ENCODE measurements around the gene NELFB. TPM values are rescaled to one million over a fixed set of nuclear protein-coding genes. Genes with fewer than 3 reads are reported as not detected.

Gene NELFB
- polyA plus RNA-seq, 1 donor (not counting 4 experiments of a cell fraction or from before 2014, with no cell fraction given) = 25.1 TPM

DNA sequence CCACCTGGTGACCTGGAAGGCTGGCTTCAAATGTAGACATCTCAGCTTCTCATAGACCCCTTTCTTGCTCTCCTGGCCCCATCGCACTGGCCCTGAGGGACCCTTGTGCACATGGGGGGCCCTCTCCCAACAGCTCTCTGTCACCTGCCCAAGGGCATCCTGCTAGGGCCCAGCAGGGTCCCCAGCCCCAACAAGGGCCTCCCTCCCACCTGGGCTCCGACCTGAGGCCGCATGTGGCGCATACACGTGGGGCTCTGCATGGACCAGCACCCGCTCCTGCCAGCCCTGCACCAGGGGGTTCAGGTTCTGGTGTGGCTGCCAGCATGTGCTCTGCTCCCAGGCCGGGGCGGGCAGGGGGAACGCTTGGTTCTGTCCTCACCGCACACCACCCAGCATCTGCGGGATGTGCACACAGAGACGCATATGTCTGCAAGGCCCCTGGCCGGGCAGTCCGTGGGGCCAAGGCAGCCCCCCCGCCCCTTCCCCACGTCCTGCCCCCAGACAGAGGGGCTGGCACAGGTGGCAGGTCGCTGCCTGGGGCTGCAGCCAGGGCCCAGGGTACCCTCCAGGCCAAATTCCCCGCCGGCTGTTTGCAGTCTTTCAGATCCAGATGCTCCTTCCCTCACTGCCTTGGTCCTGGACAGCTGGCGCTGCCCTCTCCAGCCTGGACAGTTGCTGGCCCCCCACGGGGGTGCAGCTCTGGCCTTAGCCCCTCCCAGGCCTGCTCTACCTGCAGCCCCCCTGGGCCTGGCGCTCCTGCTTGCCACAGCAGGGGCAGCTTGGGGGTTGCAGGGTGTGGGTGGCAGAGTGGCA is 64.8 kb downstream of the NELFB start:
- H3K9me1 ChIP-seq (ENCODE audit: control insufficient read depth, extremely low read depth, insufficient read depth, low read length) = no peaks in the 10 kb centered on the region
- H3K9me3 ChIP-seq (ENCODE audit: control insufficient read depth, low read depth, low read length) = no peaks in the 10 kb centered on the region
- dilution Hi-C loops (cut with MboI; ENCODE audit: extremely low pct_ligation_motif_present, low sequenced_read_pairs) = no loop called here
- H3K27ac ChIP-seq (ENCODE audit: control insufficient read depth, insufficient read depth, low read length) = no peak overlapping the region
- TF ChIP-seq EZH2 (IDR thresholded peaks at IDR 0.05; ENCODE audit: low read length) = no peak
- TF ChIP-seq, protein P1, sequence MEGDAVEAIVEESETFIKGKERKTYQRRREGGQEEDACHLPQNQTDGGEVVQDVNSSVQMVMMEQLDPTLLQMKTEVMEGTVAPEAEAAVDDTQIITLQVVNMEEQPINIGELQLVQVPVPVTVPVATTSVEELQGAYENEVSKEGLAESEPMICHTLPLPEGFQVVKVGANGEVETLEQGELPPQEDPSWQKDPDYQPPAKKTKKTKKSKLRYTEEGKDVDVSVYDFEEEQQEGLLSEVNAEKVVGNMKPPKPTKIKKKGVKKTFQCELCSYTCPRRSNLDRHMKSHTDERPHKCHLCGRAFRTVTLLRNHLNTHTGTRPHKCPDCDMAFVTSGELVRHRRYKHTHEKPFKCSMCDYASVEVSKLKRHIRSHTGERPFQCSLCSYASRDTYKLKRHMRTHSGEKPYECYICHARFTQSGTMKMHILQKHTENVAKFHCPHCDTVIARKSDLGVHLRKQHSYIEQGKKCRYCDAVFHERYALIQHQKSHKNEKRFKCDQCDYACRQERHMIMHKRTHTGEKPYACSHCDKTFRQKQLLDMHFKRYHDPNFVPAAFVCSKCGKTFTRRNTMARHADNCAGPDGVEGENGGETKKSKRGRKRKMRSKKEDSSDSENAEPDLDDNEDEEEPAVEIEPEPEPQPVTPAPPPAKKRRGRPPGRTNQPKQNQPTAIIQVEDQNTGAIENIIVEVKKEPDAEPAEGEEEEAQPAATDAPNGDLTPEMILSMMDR (optimal IDR thresholded peaks at IDR 0.05 in 1 of 3, IDR thresholded peaks at IDR 0.05 in 1 of 3, conservative IDR thresholded peaks at IDR 0.05 in 1 of 3; ENCODE audit: extremely low read depth in 1 of 3, insufficient read depth in 2 of 3, low read length in 3 of 3) = no peak
- FAIRE-seq = no peak
- peaks cover 21% of the 10 kb centered on the region for H3K27me3 ChIP-seq (ENCODE audit: control insufficient read depth, extremely low read depth, insufficient read depth, low read length)
- H2AFZ ChIP-seq (ENCODE audit: control insufficient read depth, low read length) = no peak overlapping the region
- no peaks in the 10 kb centered on the region for H4K20me1 ChIP-seq (ENCODE audit: control insufficient read depth, extremely low read depth, insufficient read depth, low read length)
- no peaks in the 10 kb centered on the region for H3K4me1 ChIP-seq (ENCODE audit: control insufficient read depth, extremely low read depth, insufficient read depth, low read length)
- H3K36me3 ChIP-seq (ENCODE audit: control insufficient read depth in 2 of 2, extremely low read depth in 1 of 2, insufficient read depth in 2 of 2, low read length in 2 of 2) = no peaks in the 10 kb centered on the region
- H3K9ac ChIP-seq (ENCODE audit: control insufficient read depth, extremely low read depth, insufficient read depth, low read length) = no peak overlapping the region
- no peak for DNase-seq (ENCODE audit: low read depth, low spot score)
- no peak overlapping the region for H3K4me3 ChIP-seq (ENCODE audit: control insufficient read depth in 2 of 3, extremely low read depth in 1 of 3, insufficient read depth in 2 of 3, low read depth in 1 of 3, low read length in 3 of 3)
- H3K4me2 ChIP-seq (ENCODE audit: control insufficient read depth, extremely low read depth, insufficient read depth, low read depth, low read length) = no peak overlapping the region
- no peaks in the 10 kb centered on the region for H3K79me2 ChIP-seq (ENCODE audit: control insufficient read depth, insufficient read depth, low read length)

- Histone ChIP-seq H3K27ac (ENCODE audit: control insufficient read depth, insufficient read depth, low read length) (no peak overlapping the region), H3K4me3 (ENCODE audit: control insufficient read depth in 2 of 3, extremely low read depth in 1 of 3, insufficient read depth in 2 of 3, low read depth in 1 of 3, low read length in 3 of 3) (no peak overlapping the region), H3K4me2 (ENCODE audit: control insufficient read depth, extremely low read depth, insufficient read depth, low read depth, low read length) (no peak overlapping the region), H3K4me1 (ENCODE audit: control insufficient read depth, extremely low read depth, insufficient read depth, low read length) (no peaks in the 10 kb centered on the region), H4K20me1 (ENCODE audit: control insufficient read depth, extremely low read depth, insufficient read depth, low read length) (no peaks in the 10 kb centered on the region), H3K9me3 (ENCODE audit: control insufficient read depth, low read depth, low read length) (no peaks in the 10 kb centered on the region), H3K36me3 (ENCODE audit: control insufficient read depth in 2 of 2, extremely low read depth in 1 of 2, insufficient read depth in 2 of 2, low read length in 2 of 2) (no peaks in the 10 kb centered on the region), H3K9me1 (ENCODE audit: control insufficient read depth, extremely low read depth, insufficient read depth, low read length) (no peaks in the 10 kb centered on the region), H2AFZ (ENCODE audit: control insufficient read depth, low read length) (no peak overlapping the region), H3K79me2 (ENCODE audit: control insufficient read depth, insufficient read depth, low read length) (no peaks in the 10 kb centered on the region), H3K27me3 (ENCODE audit: control insufficient read depth, extremely low read depth, insufficient read depth, low read length) (peaks cover 16% of the 10 kb centered on the region), H3K9ac (ENCODE audit: control insufficient read depth, extremely low read depth, insufficient read depth, low read length) (no peak overlapping the region)
- DNase-seq (ENCODE audit: low read depth, low spot score) (no peak), FAIRE-seq (no peak)
- TF ChIP-seq, protein P1 (optimal IDR thresholded peaks at IDR 0.05 in 1 of 3, IDR thresholded peaks at IDR 0.05 in 1 of 3, conservative IDR thresholded peaks at IDR 0.05 in 1 of 3; ENCODE audit: extremely low read depth in 1 of 3, insufficient read depth in 2 of 3, low read length in 3 of 3) = no peak
- no peak for TF ChIP-seq EZH2 (IDR thresholded peaks at IDR 0.05; ENCODE audit: low read length)
- dilution Hi-C loops (cut with MboI; ENCODE audit: extremely low pct_ligation_motif_present, low sequenced_read_pairs) = no loop called here
Observed at GRCh38 chr9:137320555-137321384, 65.6 kb downstream of the NELFB start.
